HCT116 (cell line): ENCODE data around the gene LOXHD1. TPM values are rescaled to one million over a fixed set of nuclear protein-coding genes. Genes with fewer than 3 reads are reported as not detected.

ENCODE experiments used
- ATAC-seq: fragments of 200-7000 bp; cut with Tn5 transposase; 2 replicates; pipeline ENCODE4 v1.9.1; 2020; ENCODE audit warnings: mild to moderate bottlenecking, moderate library complexity
- BruUV-seq: library from RNA; stranded (reverse); fragments of 400-500 nt; replicated peaks from 2 replicates; lab custom pipeline; 2021; lab: Mats Ljungman, UMichigan
- CTCF ChIA-PET: fragments of 300-600 bp; sonication (Branson Sonifier 250); formaldehyde crosslinking; loops from one replicate; lab custom pipeline; 2021; ENCODE audit warnings: antibody characterized with exemption; lab: Charles Lee
- POLR2A ChIA-PET: fragments of 300-600, 350-600 bp; sonication (Branson Sonifier 250); formaldehyde crosslinking; loops from one replicate; lab custom pipeline; 2021; ENCODE audit warnings: antibody characterized with exemption; lab: Charles Lee
- RAD21 ChIA-PET, 2 experiments: fragments of 300-600 bp; sonication (Branson Sonifier 250); formaldehyde crosslinking; loops; one replicate each; lab custom pipeline; 2023; ENCODE audit warnings: low total read pairs in 2 of 2; ENCODE audit not compliant: uncharacterized antibody in 2 of 2, unreplicated experiment in 2 of 2, low non-redundant PET in 1 of 2; lab: Charles Lee
- DNase-seq: peaks from one replicate; pipeline ENCODE4 v3.0.0-alpha.2; 2010; ENCODE audit warnings: low read depth, low spot score
- H2AFZ ChIP-seq: fragments of 200-600 bp; shearing (Covaris generic), sonication (generic); 2 replicates; pipeline ENCODE4 v1.6.1; 2017; ENCODE audit warnings: low read depth, mixed run types, mixed read lengths, antibody characterized with exemption, low read length; ENCODE audit not compliant: poor library complexity, severe bottlenecking
- H3K27ac ChIP-seq: 2 replicates; pipeline ENCODE4 v1.5.1; 2012; ENCODE audit warnings: low read depth, low read length
- H3K27me3 ChIP-seq: fragments of 200-600 bp; sonication (generic); 2 replicates; pipeline ENCODE4 v1.6.1; 2016; ENCODE audit warnings: mixed run types, low read length, mixed read lengths; ENCODE audit not compliant: insufficient read depth
- H3K36me3 ChIP-seq, 2 experiments: fragments of 200-500 bp in 1 of 2; fragments of 200-600 bp in 1 of 2; sonication (Bioruptor generic) in 1 of 2; sonication (generic) in 1 of 2; 2 replicates each; pipeline versions ENCODE4 v1.5.1 to v1.6.1; 2014 to 2016; ENCODE audit warnings: low read length in 2 of 2, inconsistent platforms in 1 of 2, mixed read lengths in 1 of 2, mixed run types in 1 of 2; ENCODE audit not compliant: insufficient read depth in 2 of 2, control insufficient read depth in 1 of 2
- H3K4me1 ChIP-seq, 2 experiments: fragments of 200-600 bp in 1 of 2; sonication (generic) in 1 of 2; 2 replicates each; pipeline versions ENCODE4 v1.5.1 to v1.6.1; 2012 to 2017; ENCODE audit warnings: low read length in 2 of 2, inconsistent platforms in 1 of 2, mild to moderate bottlenecking in 1 of 2, mixed read lengths in 1 of 2, mixed run types in 1 of 2, moderate library complexity in 1 of 2; ENCODE audit not compliant: insufficient read depth in 2 of 2, control insufficient read depth in 1 of 2
- H3K4me2 ChIP-seq: fragments of 200-600 bp; sonication (generic); 2 replicates; pipeline ENCODE4 v1.6.1; 2017; ENCODE audit warnings: mixed run types, low read length, mixed read lengths
- H3K4me3 ChIP-seq, 2 experiments: fragments of 200-600 bp in 1 of 2; sonication (generic) in 1 of 2; replicated peaks in 1 of 2; 2 replicates each; pipeline ENCODE4 v1.5.1; 2011 to 2016; ENCODE audit warnings: low read length in 2 of 2, control low read depth in 1 of 2, low read depth in 1 of 2, mild to moderate bottlenecking in 1 of 2, mixed read lengths in 1 of 2, mixed run types in 1 of 2
- H3K79me2 ChIP-seq: fragments of 200-600 bp; sonication (generic); 2 replicates; pipeline ENCODE4 v1.6.1; 2017; ENCODE audit warnings: mild to moderate bottlenecking, mixed run types, low read length, moderate library complexity, mixed read lengths; ENCODE audit not compliant: insufficient read depth
- H3K9ac ChIP-seq: fragments of 200-600 bp; sonication (generic); 2 replicates; pipeline ENCODE4 v1.6.1; 2016; ENCODE audit warnings: low read length, mixed read lengths
- H3K9me2 ChIP-seq: fragments of 200-600 bp; sonication (generic), shearing (Covaris generic); 2 replicates; pipeline ENCODE4 v1.6.1; 2017; ENCODE audit warnings: mixed run types, mild to moderate bottlenecking, moderate library complexity; ENCODE audit not compliant: insufficient read depth
- H3K9me3 ChIP-seq, 2 experiments: fragments of 200-500 bp in 1 of 2; fragments of 200-600 bp in 1 of 2; sonication (Bioruptor generic) in 1 of 2; sonication (generic) in 1 of 2; 2 replicates each; pipeline ENCODE4 v1.6.1; 2014 to 2017; ENCODE audit warnings: low read length in 2 of 2, mixed read lengths in 2 of 2, inconsistent platforms in 1 of 2, low read depth in 1 of 2, mild to moderate bottlenecking in 1 of 2, mixed run types in 1 of 2, moderate library complexity in 1 of 2; ENCODE audit not compliant: control insufficient read depth in 1 of 2, insufficient read depth in 1 of 2
- H4K20me1 ChIP-seq: fragments of 200-600 bp; sonication (generic), shearing (Covaris generic); 2 replicates; pipeline ENCODE4 v1.6.1; 2017; ENCODE audit warnings: mixed run types, mild to moderate bottlenecking, moderate library complexity; ENCODE audit not compliant: insufficient read depth
- ATF3 ChIP-seq: IDR thresholded peaks from 2 replicates; pipeline ENCODE4 v1.6.1; 2012
- CBX3 ChIP-seq: IDR thresholded peaks from 2 replicates; pipeline ENCODE4 v1.6.1; 2012; ENCODE audit warnings: low read depth
- CEBPB ChIP-seq: IDR thresholded peaks from 2 replicates; pipeline ENCODE4 v1.6.1; 2012; ENCODE audit warnings: low read depth
- EGR1 ChIP-seq: IDR thresholded peaks from 2 replicates; pipeline ENCODE4 v1.6.1; 2012; ENCODE audit warnings: low read depth
- EZH2 ChIP-seq: fragments of 200-600 bp; sonication (generic); IDR thresholded peaks from 2 replicates; pipeline ENCODE4 v1.6.1; 2017; ENCODE audit warnings: antibody characterized with exemption, mixed run types
- EZH2phosphoT487 ChIP-seq: fragments of 200-600 bp; IDR thresholded peaks from 2 replicates; pipeline ENCODE4 v1.6.1; 2018; ENCODE audit warnings: antibody characterized with exemption, borderline replicate concordance
- JUND ChIP-seq: IDR thresholded peaks from 2 replicates; pipeline ENCODE4 v1.6.1; 2012
- RAD21 ChIP-seq: IDR thresholded peaks from 2 replicates; pipeline ENCODE4 v1.6.1; 2012; ENCODE audit warnings: low read depth, mild to moderate bottlenecking
- SIN3A ChIP-seq: IDR thresholded peaks from 2 replicates; pipeline ENCODE4 v1.6.1; 2012; ENCODE audit warnings: low read depth
- SP1 ChIP-seq: IDR thresholded peaks from 2 replicates; pipeline ENCODE4 v1.6.1; 2012; ENCODE audit warnings: low read depth
- SRF ChIP-seq: IDR thresholded peaks from 2 replicates; pipeline ENCODE4 v1.6.1; 2012; ENCODE audit warnings: low read depth
- ZFX ChIP-seq: fragments of 450-650 bp; IDR thresholded peaks from 2 replicates; pipeline ENCODE4 v1.6.1; 2017
- intact Hi-C: fragments of 100-400 bp; cut with micrococcal nuclease; formaldehyde crosslinking; loops from 2 replicates; pipeline ENCODE4 v1.10.0; 2022
- total RNA-seq: library from RNA; stranded (reverse); gene quantifications from one replicate; pipeline ENCODE4 v1.2.1, GENCODE V29; 2021; ENCODE audit not compliant: unreplicated experiment

LOXHD1 gene
- total RNA-seq, 1 experiment from 2014 or later = not detected

- no TSS peak for BruUV-seq
- no peak for ATAC-seq
- no peaks in the 10 kb centered on the region for H3K79me2 ChIP-seq
- intact Hi-C loops = no loop called here
- no peak overlapping the region for H3K4me3 ChIP-seq
- H3K9me2 ChIP-seq = no peaks in the 10 kb centered on the region
- DNase-seq = no peak
- no peaks in the 10 kb centered on the region for H3K36me3 ChIP-seq
- no peak overlapping the region for H2AFZ ChIP-seq
- no peaks in the 10 kb centered on the region for H4K20me1 ChIP-seq
- ChIA-PET CTCF (no interaction called here), RAD21 (no interaction called here), POLR2A (no interaction called here)
- H3K9ac ChIP-seq = no peak overlapping the region
- no peak overlapping the region for H3K4me2 ChIP-seq
- H3K27ac ChIP-seq = no peak overlapping the region
- peaks cover 57% of the 10 kb centered on the region; the same call in 1 of the 2 replicates for H3K27me3 ChIP-seq
- TF ChIP-seq EZH2phosphoT487 (no peak), EGR1 (no peak), CEBPB (no peak), CBX3 (no peak)
- H3K4me1 ChIP-seq = no peaks in the 10 kb centered on the region
- H3K9me3 ChIP-seq = no peaks in the 10 kb centered on the region
Measured at GRCh38 chr18:46509530-46509929, 147.5 kb downstream of the LOXHD1 start.

GRCh38 chr18:46506974-46507586 lies 149.9 kb downstream of the LOXHD1 start:
- Histone ChIP-seq H3K4me2 (no peak overlapping the region), H3K27ac (no peak overlapping the region), H3K36me3 (no peaks in the 10 kb centered on the region), H3K4me3 (no peak overlapping the region), H3K79me2 (no peaks in the 10 kb centered on the region)
- BruUV-seq = no TSS peak
- TF ChIP-seq RAD21 = no peak
- TF ChIP-seq SIN3A = no peak
- no peak for TF ChIP-seq ATF3
- TF ChIP-seq EZH2 = no peak
- no peak for TF ChIP-seq SRF
- no peak for TF ChIP-seq JUND
- TF ChIP-seq SP1 = no peak
- TF ChIP-seq ZFX = no peak
- TF ChIP-seq, all 23 proteins: peak for 0
- H2AFZ ChIP-seq = no peak overlapping the region
- ATAC-seq = no peak
- no peak overlapping the region for H3K9ac ChIP-seq
- intact Hi-C loops = no loop called here
- no peaks in the 10 kb centered on the region for H4K20me1 ChIP-seq
- ChIA-PET POLR2A (no interaction called here), CTCF (no interaction called here), RAD21 (no interaction called here)
- H3K9me2 ChIP-seq = no peaks in the 10 kb centered on the region
- peaks cover 56% of the 10 kb centered on the region; the same call in 1 of the 2 replicates for H3K27me3 ChIP-seq
- no peaks in the 10 kb centered on the region for H3K9me3 ChIP-seq
- no peak for DNase-seq
- no peaks in the 10 kb centered on the region for H3K4me1 ChIP-seq
